Erythroblast (primary cell): Measurements from ENCODE around the gene MAU2.

Source experiments
- GATA1 ChIP-seq: IDR thresholded peaks from 2 replicates; pipeline ENCODE4 v1.6.1; 2011; ENCODE audit warnings: low read depth, mild to moderate bottlenecking, control low read depth, low read length, moderate library complexity
- POLR2A ChIP-seq: IDR thresholded peaks from 2 replicates; pipeline ENCODE4 v1.6.1; 2011; ENCODE audit warnings: mild to moderate bottlenecking, low read length

DNA sequence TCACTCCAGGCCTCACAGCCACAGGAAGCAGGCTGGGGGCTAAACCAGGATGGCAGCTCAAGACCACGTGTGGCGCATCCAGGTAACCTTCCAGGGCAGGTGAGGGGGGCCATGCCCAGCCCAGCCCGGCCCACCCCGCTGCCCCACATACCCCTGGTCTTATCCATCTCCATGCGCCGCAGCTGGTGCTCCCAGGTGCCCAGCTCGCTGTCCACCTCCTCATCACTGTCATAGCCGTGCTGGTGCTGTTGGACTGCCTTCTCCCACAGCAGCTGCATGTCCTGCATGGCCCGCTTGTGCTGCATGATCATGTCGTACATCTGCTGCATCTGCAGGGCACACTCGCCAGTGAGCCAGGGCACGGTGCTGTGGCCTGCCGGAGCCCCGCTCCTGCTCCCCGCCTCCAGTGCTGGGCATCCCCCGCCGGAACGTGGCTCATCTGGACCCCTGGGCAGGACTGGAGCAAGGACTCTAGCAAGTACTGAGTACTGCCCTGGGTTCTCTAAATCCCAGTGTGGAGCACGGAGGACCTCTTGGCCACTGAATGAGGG, 41.5 kb upstream of the MAU2 start:
- TF ChIP-seq POLR2A = no peak
- TF ChIP-seq GATA1 = no peak
